ENCODE results near the gene ABCC5.

DNA sequence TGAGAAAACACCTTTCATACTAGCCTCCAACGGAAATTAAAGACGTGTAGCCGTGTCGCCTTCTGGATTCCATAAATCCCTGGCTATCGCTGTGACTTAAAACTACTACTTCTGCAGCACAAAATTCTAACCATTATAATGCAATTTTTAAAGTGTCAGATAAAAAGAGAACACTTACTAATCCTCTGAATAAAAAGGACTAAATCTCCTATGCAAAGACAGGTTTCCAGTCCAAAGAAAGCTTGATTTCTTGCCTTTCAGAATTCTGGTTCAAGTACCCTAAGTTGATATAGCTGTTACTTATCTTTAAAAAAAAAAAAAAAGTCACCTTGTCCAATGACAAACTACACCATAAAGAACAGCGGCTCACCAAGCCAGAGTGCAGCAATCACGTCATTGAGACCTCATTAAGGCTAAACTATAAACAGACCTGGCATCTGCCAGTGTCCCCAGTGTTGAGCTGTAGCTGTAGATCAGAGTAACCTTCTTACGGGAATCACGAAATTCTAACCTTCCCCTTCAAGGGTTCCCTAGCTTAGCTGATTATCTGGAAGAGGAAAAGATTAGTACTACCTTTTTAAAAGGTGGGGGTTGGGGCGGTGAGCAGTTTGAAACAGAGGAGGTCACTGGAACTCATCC lies 2.2 kb downstream of the ABCC5 start:
- TF ChIP-seq, protein P1, sequence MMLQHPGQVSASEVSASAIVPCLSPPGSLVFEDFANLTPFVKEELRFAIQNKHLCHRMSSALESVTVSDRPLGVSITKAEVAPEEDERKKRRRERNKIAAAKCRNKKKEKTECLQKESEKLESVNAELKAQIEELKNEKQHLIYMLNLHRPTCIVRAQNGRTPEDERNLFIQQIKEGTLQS (IDR thresholded peaks at IDR 0.05; ENCODE audit: insufficient read depth, low read depth, low read length), result no peak
- no peak for TF ChIP-seq EZH2 (IDR thresholded peaks at IDR 0.05; ENCODE audit: low read depth, low read length, severe bottlenecking)
- TF ChIP-seq, protein P2, sequence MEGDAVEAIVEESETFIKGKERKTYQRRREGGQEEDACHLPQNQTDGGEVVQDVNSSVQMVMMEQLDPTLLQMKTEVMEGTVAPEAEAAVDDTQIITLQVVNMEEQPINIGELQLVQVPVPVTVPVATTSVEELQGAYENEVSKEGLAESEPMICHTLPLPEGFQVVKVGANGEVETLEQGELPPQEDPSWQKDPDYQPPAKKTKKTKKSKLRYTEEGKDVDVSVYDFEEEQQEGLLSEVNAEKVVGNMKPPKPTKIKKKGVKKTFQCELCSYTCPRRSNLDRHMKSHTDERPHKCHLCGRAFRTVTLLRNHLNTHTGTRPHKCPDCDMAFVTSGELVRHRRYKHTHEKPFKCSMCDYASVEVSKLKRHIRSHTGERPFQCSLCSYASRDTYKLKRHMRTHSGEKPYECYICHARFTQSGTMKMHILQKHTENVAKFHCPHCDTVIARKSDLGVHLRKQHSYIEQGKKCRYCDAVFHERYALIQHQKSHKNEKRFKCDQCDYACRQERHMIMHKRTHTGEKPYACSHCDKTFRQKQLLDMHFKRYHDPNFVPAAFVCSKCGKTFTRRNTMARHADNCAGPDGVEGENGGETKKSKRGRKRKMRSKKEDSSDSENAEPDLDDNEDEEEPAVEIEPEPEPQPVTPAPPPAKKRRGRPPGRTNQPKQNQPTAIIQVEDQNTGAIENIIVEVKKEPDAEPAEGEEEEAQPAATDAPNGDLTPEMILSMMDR (IDR thresholded peaks at IDR 0.05; ENCODE audit: control extremely low read depth in 1 of 3, insufficient read depth in 1 of 3, low read depth in 1 of 3, low read length in 3 of 3), result no peak
- TF ChIP-seq POLR2A (IDR thresholded peaks at IDR 0.05; ENCODE audit: control extremely low read depth in 1 of 2, low read depth in 2 of 2, low read length in 2 of 2), result no peak

Measured in H1 (cell line).